HG03354 (cell line): Measurements from ENCODE around the gene CERT1.

Experiments
- ATAC-seq: cut with Tn5 transposase; IDR thresholded peaks from one replicate; pipeline ENCODE4 v1.9.1; 2021; ENCODE audit warnings: mild to moderate bottlenecking; ENCODE audit not compliant: unreplicated experiment, poor library complexity, severe bottlenecking

Gene CERT1

GRCh38 chr5:75435096-75435495, 76.3 kb downstream of the CERT1 start:
- no peak for ATAC-seq

DNA sequence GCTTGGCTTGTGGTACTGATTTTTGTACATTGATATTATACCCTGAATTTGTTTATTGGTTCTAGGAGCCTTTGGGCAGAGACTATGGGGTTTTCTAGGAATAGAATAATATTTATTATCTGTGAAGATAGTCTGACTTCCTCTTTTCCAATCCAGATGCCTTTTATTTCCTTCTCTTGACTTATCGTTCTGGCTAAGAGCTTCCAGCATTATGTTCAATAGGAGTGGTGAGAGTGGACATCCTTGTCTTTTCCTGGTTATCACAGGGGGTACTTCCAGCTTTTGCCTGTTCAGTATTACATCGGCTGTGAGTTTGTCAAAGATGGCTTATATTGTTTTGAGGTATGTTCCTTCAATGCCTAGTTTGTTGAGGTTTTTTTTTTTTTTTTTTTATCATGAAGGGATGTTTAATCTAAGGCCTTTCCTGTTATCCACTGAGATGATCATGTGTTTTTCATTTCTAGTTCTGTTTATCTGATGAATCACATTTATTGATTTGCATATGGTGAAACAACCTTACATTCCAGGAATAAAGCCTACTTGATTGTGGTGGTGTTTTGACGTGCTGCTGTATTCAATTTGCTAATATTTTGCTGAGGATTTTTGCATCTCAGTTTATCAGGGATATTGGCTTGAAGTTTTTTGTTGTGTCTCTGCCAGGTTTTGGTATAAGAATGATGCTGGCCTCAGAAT, 77.5 kb downstream of the CERT1 start:
- no peak for ATAC-seq

DNA sequence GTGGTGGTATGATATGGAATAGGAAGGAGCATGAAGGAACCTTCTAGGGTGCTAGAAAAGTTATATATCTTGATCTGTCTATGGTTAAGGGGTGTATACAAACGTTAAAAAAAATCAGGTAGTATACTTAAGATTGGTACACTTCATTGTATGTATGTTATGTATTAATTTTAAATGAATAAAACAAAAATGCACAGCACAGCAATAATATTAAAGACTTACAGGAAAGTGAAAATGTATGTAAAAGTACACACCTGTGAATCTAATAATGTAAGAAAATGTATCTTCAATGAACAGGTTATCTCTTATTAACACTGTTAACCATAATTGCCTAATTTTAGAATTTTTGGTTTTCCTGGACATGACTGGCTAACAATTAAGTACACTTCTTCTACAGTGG, 97.2 kb downstream of the CERT1 start:
- no peak for ATAC-seq

DNA sequence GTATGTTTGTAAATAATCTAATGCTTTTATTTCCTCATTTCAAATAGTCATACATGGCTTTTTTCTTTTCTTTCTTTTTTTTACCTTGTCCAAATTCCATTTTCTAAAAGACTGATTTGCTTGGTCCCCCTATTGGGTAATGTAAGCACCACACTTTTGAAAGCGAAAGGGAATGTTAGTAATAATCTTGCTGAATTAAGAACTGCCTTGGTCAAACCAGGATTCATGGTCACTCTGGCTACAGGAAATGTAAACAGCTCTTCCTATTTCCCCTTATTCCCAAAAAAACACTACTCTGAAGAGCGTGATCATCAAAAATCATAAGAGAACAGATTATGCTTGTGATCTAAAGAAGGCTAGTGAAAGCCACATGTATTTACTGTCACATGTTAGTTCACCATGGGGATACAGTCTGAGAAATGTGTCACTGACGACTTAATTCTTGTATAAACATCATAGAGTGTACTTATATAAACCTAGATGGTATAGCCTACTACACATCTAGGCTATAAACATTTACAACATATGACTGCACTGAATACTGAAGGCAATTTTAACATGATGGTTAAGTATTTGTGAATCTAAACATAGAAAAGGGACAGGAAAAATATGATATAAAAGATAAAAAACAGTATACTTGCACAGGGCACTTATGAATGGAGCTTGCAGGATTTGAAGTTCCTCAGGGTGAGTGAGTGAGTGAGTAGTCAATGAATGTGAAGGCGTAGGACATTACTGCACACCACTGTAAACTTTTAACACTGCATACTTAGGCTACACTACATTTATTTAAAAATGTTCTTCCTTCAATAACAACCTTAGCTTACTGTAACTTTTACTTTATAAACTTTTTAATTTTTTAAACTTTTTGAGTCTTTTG, 99.1 kb downstream of the CERT1 start:
- ATAC-seq: no peak

DNA sequence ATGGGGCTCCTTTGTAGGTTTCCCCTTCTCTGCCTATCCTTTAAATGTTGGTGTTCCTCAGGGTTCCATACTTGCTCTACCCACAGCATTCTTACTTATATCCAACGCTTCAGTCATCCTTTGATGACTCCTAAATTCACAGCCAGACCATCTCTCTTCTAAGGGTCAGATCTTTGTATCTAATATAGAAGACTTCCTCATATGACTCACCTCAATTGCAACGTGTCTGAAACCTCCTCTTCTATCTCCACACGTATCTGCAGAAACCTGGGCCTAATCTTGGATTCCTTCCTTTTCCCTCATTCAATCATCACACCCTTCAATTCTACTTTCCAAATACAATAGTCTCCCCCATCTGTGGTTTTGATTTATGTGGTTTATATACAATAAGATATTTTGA, 106.1 kb downstream of the CERT1 start:
- no peak for ATAC-seq

DNA sequence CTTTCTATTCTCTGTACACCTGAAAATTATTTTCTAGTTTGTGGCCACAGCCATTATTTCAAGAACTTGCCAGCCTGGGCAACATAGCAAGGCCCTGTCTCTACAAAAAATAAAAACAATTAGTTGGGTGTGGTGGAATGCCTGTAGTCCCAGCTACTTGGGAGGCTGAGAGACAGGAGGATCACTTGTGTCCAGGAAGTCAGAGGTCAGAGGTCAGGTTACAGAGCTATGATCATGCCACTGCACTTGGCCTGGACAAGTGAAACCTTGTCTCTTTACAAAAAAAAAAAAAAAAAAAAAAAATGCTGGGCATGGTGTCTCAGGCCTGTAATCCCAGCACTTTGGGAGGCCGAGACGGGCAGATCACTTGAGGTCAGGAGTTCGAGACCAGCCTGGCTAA, 116.2 kb downstream of the CERT1 start:
- ATAC-seq: no peak

- ATAC-seq: no peak
These were observed 122.0 kb downstream of the CERT1 start for GRCh38 chr5:75389430-75389829.

- ATAC-seq: no peak
These were observed 123.6 kb downstream of the CERT1 start for GRCh38 chr5:75387806-75388205.

- ATAC-seq: no peak
These were observed 127.2 kb downstream of the CERT1 start for GRCh38 chr5:75384218-75384617.

DNA sequence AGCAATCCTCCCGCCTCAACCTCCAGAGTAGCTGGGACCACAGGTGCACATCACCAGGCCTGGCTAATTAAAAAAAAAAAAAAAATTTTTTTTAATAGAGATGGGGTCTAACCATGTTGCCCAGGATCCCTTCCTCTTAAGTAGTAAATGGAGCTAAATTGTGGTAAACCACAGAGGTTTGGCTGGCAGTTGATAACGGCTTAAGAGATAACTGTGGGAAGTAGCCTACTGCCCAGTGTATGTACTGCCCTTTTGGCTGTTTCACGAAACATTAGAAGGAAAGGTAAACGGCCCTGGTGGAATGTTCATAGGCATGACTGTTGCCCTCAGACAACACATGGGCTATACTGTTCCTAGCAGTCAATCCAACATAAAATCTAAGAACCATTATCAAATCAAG, 130.0 kb downstream of the CERT1 start:
- no peak for ATAC-seq

DNA sequence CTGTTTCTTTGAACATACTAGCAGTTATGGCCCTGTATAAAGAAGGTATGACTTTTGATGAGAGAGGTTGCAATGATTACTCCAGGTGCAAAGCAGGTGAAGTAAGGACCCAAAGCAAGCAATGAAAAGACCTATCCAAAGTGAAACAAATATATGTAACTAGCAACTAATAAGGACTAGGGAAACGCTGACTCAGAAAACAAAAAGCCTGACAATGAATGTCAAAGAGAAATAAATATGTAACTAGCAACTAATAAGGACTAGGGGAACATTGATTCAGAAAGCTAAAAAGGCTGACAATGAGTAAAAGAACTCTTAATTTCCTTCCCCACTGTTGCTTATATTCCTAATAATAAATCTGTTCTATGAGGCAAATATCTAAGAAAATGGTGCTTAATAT, 131.3 kb downstream of the CERT1 start:
- ATAC-seq: no peak

GRCh38 chr5:75375414-75375813, 136.0 kb downstream of the CERT1 start:
- ATAC-seq: no peak

- no peak for ATAC-seq
These were observed 137.0 kb downstream of the CERT1 start for GRCh38 chr5:75374394-75374814.

GRCh38 chr5:75373862-75374261, 137.6 kb downstream of the CERT1 start:
- ATAC-seq: no peak

- ATAC-seq: no peak
These were observed 143.0 kb downstream of the CERT1 start for GRCh38 chr5:75368391-75368790.

DNA sequence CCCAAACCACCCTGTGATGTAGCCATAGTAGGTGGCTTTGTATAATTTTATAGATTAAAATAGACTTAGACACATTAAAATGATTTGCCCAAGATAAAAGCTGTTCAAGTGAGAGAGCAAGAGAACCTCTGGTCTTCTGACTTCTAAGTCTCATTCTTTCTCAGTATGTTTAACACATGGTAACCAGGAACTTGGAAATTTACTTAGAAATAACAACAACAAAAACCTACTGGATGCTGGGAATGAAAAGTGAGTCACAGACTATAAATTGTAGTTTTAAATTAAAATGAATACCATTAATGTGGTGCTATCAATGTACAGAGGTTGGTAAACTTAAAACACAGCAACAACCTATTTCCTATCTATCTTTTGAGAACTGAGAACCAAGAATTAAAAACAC, 144.0 kb downstream of the CERT1 start:
- ATAC-seq: peak; percentile 6

GRCh38 chr5:75366787-75367186, 144.6 kb downstream of the CERT1 start:
- ATAC-seq: peak; percentile 84

DNA sequence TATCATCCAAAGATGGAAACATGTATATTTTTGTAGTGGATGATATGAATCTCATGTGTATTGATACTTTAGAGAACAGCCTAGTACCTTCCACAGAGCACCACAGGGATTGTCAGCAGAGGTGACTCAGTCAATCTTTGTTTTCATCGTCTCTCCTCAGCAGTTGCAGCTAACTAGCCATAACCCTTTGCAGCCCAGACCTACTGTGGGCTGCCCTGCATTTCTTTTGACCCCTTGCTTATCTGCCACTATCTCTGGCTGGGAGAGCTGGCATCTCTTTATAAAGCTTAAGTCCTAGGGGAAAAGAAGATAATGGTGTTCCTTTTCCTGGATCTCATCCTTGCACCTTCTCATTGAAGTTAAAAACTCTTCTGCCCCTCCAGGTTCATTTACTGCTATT, 145.7 kb downstream of the CERT1 start:
- ATAC-seq: no peak

DNA sequence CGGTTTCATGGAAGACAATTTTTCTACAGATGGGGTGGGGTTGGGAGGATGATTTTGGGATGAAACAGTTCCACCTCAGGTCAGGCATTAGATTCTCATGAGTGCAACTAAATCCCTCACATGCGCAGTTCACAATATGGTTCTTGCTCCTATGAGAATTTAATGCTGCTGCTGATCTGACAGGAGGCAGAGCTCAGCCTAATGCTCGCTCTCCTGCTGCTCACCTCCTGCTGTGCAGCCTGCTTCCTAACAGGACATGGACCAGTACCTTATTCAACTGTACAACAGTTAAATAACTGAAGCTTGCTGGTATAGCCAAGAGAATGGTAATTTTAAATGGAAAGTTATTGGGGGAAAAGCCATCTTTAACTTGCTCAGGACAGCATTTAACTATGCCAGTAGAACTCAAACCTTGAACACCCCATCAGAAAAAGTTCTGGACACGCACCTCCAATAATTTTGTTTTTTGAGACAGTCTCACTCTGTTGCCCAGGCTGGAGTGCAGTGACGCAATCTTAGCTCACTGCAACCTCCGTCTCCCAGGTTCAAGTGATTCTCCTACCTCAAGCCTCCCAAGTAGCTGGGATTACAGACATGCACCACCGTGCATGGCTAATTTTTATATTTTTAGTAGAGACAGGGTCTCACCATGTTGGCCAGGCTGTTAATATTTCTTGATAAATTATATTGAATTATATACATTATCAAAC, 146.7 kb downstream of the CERT1 start:
- ATAC-seq: no peak

GRCh38 chr5:75363726-75364495, 147.5 kb downstream of the CERT1 start:
- no peak for ATAC-seq
